Hepatocyte (in vitro differentiated cells): Measurements from ENCODE around the gene RHOF. TPM values are rescaled to one million over a fixed set of nuclear protein-coding genes. Genes with fewer than 3 reads are reported as not detected.

Experiments
- DNase-seq: peaks from one replicate; pipeline ENCODE4 v3.0.0-alpha.2; 2016; ENCODE audit warnings: low spot score
- H2AFZ ChIP-seq: fragments of 200-600 bp; sonication (generic); 2 replicates; pipeline ENCODE4 v1.6.0; 2016; ENCODE audit warnings: antibody characterized with exemption, mild to moderate bottlenecking
- H3K27ac ChIP-seq: fragments of 200-600 bp; sonication (generic); 2 replicates; pipeline ENCODE4 v1.5.1; 2016; ENCODE audit warnings: mild to moderate bottlenecking
- H3K27me3 ChIP-seq: fragments of 200-600 bp; sonication (generic); 2 replicates; pipeline ENCODE4 v1.6.1; 2016
- H3K36me3 ChIP-seq: fragments of 200-600 bp; sonication (generic); replicated peaks from 2 replicates; pipeline ENCODE4 v1.5.1; 2016; ENCODE audit warnings: low read depth; ENCODE audit not compliant: insufficient read depth
- H3K4me1 ChIP-seq: fragments of 200-600 bp; sonication (generic); 2 replicates; pipeline ENCODE4 v1.5.1; 2016; ENCODE audit warnings: mild to moderate bottlenecking, moderate library complexity; ENCODE audit not compliant: insufficient read depth
- H3K4me2 ChIP-seq: fragments of 200-600 bp; sonication (generic); 2 replicates; pipeline ENCODE4 v1.6.0; 2016
- H3K4me3 ChIP-seq: fragments of 200-600 bp; sonication (generic); 2 replicates; pipeline ENCODE4 v1.5.1; 2016; ENCODE audit warnings: mild to moderate bottlenecking
- H3K79me2 ChIP-seq: fragments of 200-600 bp; sonication (generic); 2 replicates; pipeline ENCODE4 v1.6.0; 2017; ENCODE audit warnings: mild to moderate bottlenecking
- H3K9me2 ChIP-seq: fragments of 200-600 bp; sonication (generic); replicated peaks from 2 replicates; pipeline ENCODE4 v1.6.0; 2017; ENCODE audit warnings: mild to moderate bottlenecking; ENCODE audit not compliant: insufficient read depth
- H3K9me3 ChIP-seq: fragments of 200-600 bp; sonication (generic); 2 replicates; pipeline ENCODE4 v1.5.1; 2016; ENCODE audit warnings: low read depth, mild to moderate bottlenecking
- H4K20me1 ChIP-seq: fragments of 200-600 bp; sonication (generic); 2 replicates; pipeline ENCODE4 v1.6.0; 2016; ENCODE audit warnings: mild to moderate bottlenecking; ENCODE audit not compliant: insufficient read depth, poor library complexity, severe bottlenecking
- CTCF ChIP-seq: fragments of 200-600 bp; sonication (generic); IDR thresholded peaks from 2 replicates; pipeline ENCODE4 v1.5.1; 2016; ENCODE audit warnings: antibody characterized with exemption, mild to moderate bottlenecking; ENCODE audit not compliant: poor library complexity
- EZH2 ChIP-seq: fragments of 200-600 bp; sonication (generic); IDR thresholded peaks from 2 replicates; pipeline ENCODE4 v1.6.1; 2016; ENCODE audit warnings: antibody characterized with exemption, mild to moderate bottlenecking, borderline replicate concordance
- EZH2phosphoT487 ChIP-seq: fragments of 200-600 bp; sonication (generic); IDR thresholded peaks from one replicate; pipeline ENCODE4 v1.6.1; 2018; ENCODE audit warnings: antibody characterized with exemption, mild to moderate bottlenecking, low read depth, moderate library complexity; ENCODE audit not compliant: unreplicated experiment, severe bottlenecking
- WGBS: methylation state at CpG from one replicate; pipeline ENCODE4 v1.1.6; 2016; ENCODE audit warnings: low lambda C conversion rate; ENCODE audit errors: missing lambda C conversion rate; 5-methylcytosine and 5-hydroxymethylcytosine counted together
- polyA plus RNA-seq: library from polyadenylated mRNA; unstranded; fragments of >200 nt; fragmentation: Nextera tagmentation; extraction: Ambion mirVana; gene quantifications from 2 replicates; pipeline ENCODE4 v1.2.1, GENCODE V29; 2016
- total RNA-seq: library from RNA; depleted of rRNA; stranded (reverse); fragments of >200 nt; gene quantifications from 2 replicates; pipeline ENCODE4 v1.2.3, GENCODE V29; 2014

RHOF gene
- total and polyA plus RNA-seq, 2 experiments from 2014 or later: 40.4 to 45.3 TPM

GRCh38 chr12:121800694-121801594 lies 7.5 kb upstream of the RHOF start:
- Histone ChIP-seq H3K4me3 (peak overlapping the region; percentile 30), H3K27me3 (no peaks in the 10 kb centered on the region), H3K4me2 (peak overlapping the region; percentile 96), H3K9me2 (no peaks in the 10 kb centered on the region), H3K27ac (peak overlapping the region; percentile 100), H3K36me3 (no peaks in the 10 kb centered on the region), H3K9me3 (no peaks in the 10 kb centered on the region), H4K20me1 (peaks cover 25% of the 10 kb centered on the region), H3K4me1 (peaks cover 43% of the 10 kb centered on the region), H2AFZ (no peak overlapping the region), H3K79me2 (peaks cover 70% of the 10 kb centered on the region)
- 1% methylated on average over 48 of the region's 86 CpGs for WGBS
- TF ChIP-seq EZH2phosphoT487 (no peak), EZH2 (no peak), CTCF (no peak)
- peak; percentile 88 for DNase-seq

GRCh38 chr12:121799842-121800693 lies 6.6 kb upstream of the RHOF start:
- Histone ChIP-seq H3K36me3 (no peaks in the 10 kb centered on the region), H3K27me3 (no peaks in the 10 kb centered on the region), H2AFZ (no peak overlapping the region), H3K4me1 (peaks cover 47% of the 10 kb centered on the region), H3K9me3 (no peaks in the 10 kb centered on the region), H4K20me1 (peaks cover 25% of the 10 kb centered on the region), H3K4me3 (peak overlapping the region; percentile 86), H3K27ac (peak overlapping the region; percentile 100), H3K79me2 (peaks cover 70% of the 10 kb centered on the region), H3K4me2 (peak overlapping the region; percentile 96), H3K9me2 (no peaks in the 10 kb centered on the region)
- TF ChIP-seq CTCF (no peak), EZH2phosphoT487 (no peak), EZH2 (no peak)
- WGBS: under 1% methylated on average over 36 of the region's 84 CpGs
- DNase-seq: peak; percentile 95

- H3K36me3 ChIP-seq: no peaks in the 10 kb centered on the region
- peaks cover 25% of the 10 kb centered on the region for H4K20me1 ChIP-seq
- no peaks in the 10 kb centered on the region for H3K27me3 ChIP-seq
- no peaks in the 10 kb centered on the region for H3K9me2 ChIP-seq
- H3K27ac ChIP-seq: peak overlapping the region; percentile 100
- TF ChIP-seq EZH2 (no peak), CTCF (no peak), EZH2phosphoT487 (no peak)
- peak; percentile 85 for DNase-seq
- peaks cover 53% of the 10 kb centered on the region for H3K4me1 ChIP-seq
- H3K4me2 ChIP-seq: peak overlapping the region; percentile 96
- 18% methylated on average over 24 of the region's 30 CpGs for WGBS
- no peaks in the 10 kb centered on the region for H3K9me3 ChIP-seq
- H2AFZ ChIP-seq: no peak overlapping the region
- H3K79me2 ChIP-seq: peaks cover 62% of the 10 kb centered on the region
- peak overlapping the region; percentile 86 for H3K4me3 ChIP-seq
Measured at GRCh38 chr12:121799156-121799841, 5.8 kb upstream of the RHOF start.
